Keratinocyte (primary cell): ENCODE data around the gene CDC20. TPM values are rescaled to one million over a fixed set of nuclear protein-coding genes. Genes with fewer than 3 reads are reported as not detected.

Experiments
- DNase-seq: peaks from one replicate; pipeline ENCODE4 v3.0.0-alpha.2; 2011; ENCODE audit warnings: low read depth, missing footprints, low spot score
- FAIRE-seq: peaks from 2 replicates; lab custom pipeline; 2011; peaks lifted over from hg19 to GRCh38; lab: Jason Lieb, UNC
- H2AFZ ChIP-seq: 2 replicates; pipeline ENCODE4 v1.6.0; 2012; ENCODE audit warnings: low read length, control low read depth, inconsistent platforms; ENCODE audit not compliant: control insufficient read depth
- H3K27ac ChIP-seq: 2 replicates; pipeline ENCODE4 v1.5.1; 2011; ENCODE audit warnings: low read length; ENCODE audit not compliant: control insufficient read depth, insufficient read depth
- H3K27me3 ChIP-seq: 3 replicates; pipeline ENCODE4 v1.6.0; 2011; ENCODE audit warnings: low read length; ENCODE audit not compliant: control insufficient read depth, insufficient read depth; ENCODE audit errors: extremely low read depth
- H3K36me3 ChIP-seq, 2 experiments: 2 replicates in 1 of 2; 3 replicates in 1 of 2; pipeline ENCODE4 v1.5.1; 2011; ENCODE audit warnings: low read length in 2 of 2, mild to moderate bottlenecking in 1 of 2; ENCODE audit not compliant: control insufficient read depth in 2 of 2, insufficient read depth in 2 of 2; ENCODE audit errors: extremely low read depth in 1 of 2
- H3K4me1 ChIP-seq: 3 replicates; pipeline ENCODE4 v1.5.1; 2011; ENCODE audit warnings: low read length; ENCODE audit not compliant: control insufficient read depth, insufficient read depth; ENCODE audit errors: extremely low read depth
- H3K4me2 ChIP-seq: 3 replicates; pipeline ENCODE4 v1.6.0; 2011; ENCODE audit warnings: low read depth, low read length; ENCODE audit not compliant: control insufficient read depth, insufficient read depth; ENCODE audit errors: extremely low read depth
- H3K4me3 ChIP-seq, 3 experiments: fragments of 200-600 bp in 1 of 3; sonication (generic) in 1 of 3; 2 replicates in 2 of 3; 3 replicates in 1 of 3; pipeline ENCODE4 v1.5.1; 2011 to 2016; ENCODE audit warnings: low read length in 3 of 3, mild to moderate bottlenecking in 3 of 3, control low read depth in 2 of 3, inconsistent platforms in 1 of 3, low read depth in 1 of 3, mixed read lengths in 1 of 3, mixed run types in 1 of 3, moderate library complexity in 1 of 3; ENCODE audit not compliant: control insufficient read depth in 2 of 3, insufficient read depth in 2 of 3; ENCODE audit errors: extremely low read depth in 1 of 3
- H3K79me2 ChIP-seq: 2 replicates; pipeline ENCODE4 v1.6.0; 2012; ENCODE audit warnings: low read length; ENCODE audit not compliant: control insufficient read depth, insufficient read depth
- H3K9ac ChIP-seq: 3 replicates; pipeline ENCODE4 v1.6.0; 2011; ENCODE audit warnings: low read length; ENCODE audit not compliant: control insufficient read depth, insufficient read depth; ENCODE audit errors: extremely low read depth
- H3K9me1 ChIP-seq: 3 replicates; pipeline ENCODE4 v1.6.0; 2011; ENCODE audit warnings: low read length; ENCODE audit not compliant: control insufficient read depth, insufficient read depth; ENCODE audit errors: extremely low read depth
- H3K9me3 ChIP-seq: 2 replicates; pipeline ENCODE4 v1.5.1; 2012; ENCODE audit warnings: low read depth, low read length; ENCODE audit not compliant: control insufficient read depth
- H4K20me1 ChIP-seq: 3 replicates; pipeline ENCODE4 v1.6.0; 2011; ENCODE audit warnings: low read length; ENCODE audit not compliant: control insufficient read depth, insufficient read depth; ENCODE audit errors: extremely low read depth
- EZH2 ChIP-seq: IDR thresholded peaks from one replicate; pipeline ENCODE4 v1.6.1; 2012; ENCODE audit warnings: inconsistent platforms, mild to moderate bottlenecking, low read length, moderate library complexity
- dilution Hi-C: fragments of 300-500 bp; cut with MboI; formaldehyde crosslinking; loops from one replicate; pipeline ENCODE4 v1.7.0; 2020; ENCODE audit warnings: low sequenced_read_pairs; ENCODE audit not compliant: extremely low pct_ligation_motif_present
- polyA plus RNA-seq, 5 experiments: library from polyadenylated mRNA; depleted of rRNA in 3 of 5; stranded (reverse) in 3 of 5; stranded (forward) in 1 of 5; unstranded in 1 of 5; fragments of >200 nt; gene quantifications; 1 replicate in 1 of 5; 2 replicates in 3 of 5; 3 replicates in 1 of 5; pipeline versions ENCODE4 v1.2.1 to v1.2.3, GENCODE V29; 2011 to 2012; ENCODE audit warnings: missing spikeins in 2 of 5, low read depth in 1 of 5, low replicate concordance in 1 of 5
- TF ChIP-seq, protein P1 (sequence below), 3 experiments: IDR thresholded peaks in 1 of 3; conservative IDR thresholded peaks in 1 of 3; optimal IDR thresholded peaks in 1 of 3; 2 replicates in 2 of 3; 3 replicates in 1 of 3; pipeline versions ENCODE3 to v1.5.1; 2011; ENCODE audit warnings: low read length in 3 of 3, mild to moderate bottlenecking in 3 of 3, moderate library complexity in 2 of 3, control low read depth in 1 of 3, inconsistent platforms in 1 of 3; ENCODE audit not compliant: insufficient read depth in 2 of 3; ENCODE audit errors: extremely low read depth in 1 of 3

CDC20 gene
- polyA plus RNA-seq, 1 donor (not counting 4 experiments of a cell fraction or from before 2014, with no cell fraction given): 84.2 TPM

DNA sequence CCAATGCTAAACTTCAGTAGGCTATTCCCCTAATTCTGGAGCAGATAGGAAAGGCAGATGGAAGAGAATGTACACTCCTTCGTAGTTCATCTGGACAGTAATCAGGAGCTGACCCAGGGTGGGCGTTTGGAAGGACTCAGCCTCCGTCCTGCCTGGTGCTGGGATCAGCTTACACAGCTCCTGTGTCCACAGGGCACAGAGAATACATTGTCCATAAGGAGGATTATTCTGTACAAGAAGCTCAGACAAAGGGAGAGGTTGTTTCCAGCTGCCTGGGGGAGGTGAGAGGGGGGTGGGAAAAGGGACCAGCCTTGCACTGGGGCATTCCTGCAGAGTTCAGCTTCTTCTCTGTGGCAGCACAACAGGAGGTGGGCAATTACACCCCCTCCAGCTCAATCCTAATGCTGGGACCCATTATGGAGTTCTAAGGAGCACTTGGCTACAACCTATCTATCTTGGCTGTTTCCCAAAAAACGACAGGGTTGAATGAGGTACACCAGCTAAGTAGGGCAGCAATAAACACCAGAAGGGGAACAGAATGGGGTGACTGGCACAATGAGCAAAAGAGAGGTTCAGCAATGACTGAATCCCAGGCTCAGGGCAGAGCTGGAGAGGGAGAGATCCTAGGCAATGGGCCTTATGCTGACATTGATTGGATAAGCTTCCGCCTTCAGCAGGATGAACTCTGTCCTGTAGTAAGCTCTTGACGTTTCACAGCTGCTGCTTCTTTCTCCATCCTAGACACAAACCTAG is 23.4 kb downstream of the CDC20 start:
- H3K27ac ChIP-seq: no peak overlapping the region
- no peaks in the 10 kb centered on the region for H3K27me3 ChIP-seq
- H3K9me1 ChIP-seq: no peaks in the 10 kb centered on the region
- H4K20me1 ChIP-seq: no peaks in the 10 kb centered on the region
- no peaks in the 10 kb centered on the region for H3K4me1 ChIP-seq
- TF ChIP-seq, protein P1, sequence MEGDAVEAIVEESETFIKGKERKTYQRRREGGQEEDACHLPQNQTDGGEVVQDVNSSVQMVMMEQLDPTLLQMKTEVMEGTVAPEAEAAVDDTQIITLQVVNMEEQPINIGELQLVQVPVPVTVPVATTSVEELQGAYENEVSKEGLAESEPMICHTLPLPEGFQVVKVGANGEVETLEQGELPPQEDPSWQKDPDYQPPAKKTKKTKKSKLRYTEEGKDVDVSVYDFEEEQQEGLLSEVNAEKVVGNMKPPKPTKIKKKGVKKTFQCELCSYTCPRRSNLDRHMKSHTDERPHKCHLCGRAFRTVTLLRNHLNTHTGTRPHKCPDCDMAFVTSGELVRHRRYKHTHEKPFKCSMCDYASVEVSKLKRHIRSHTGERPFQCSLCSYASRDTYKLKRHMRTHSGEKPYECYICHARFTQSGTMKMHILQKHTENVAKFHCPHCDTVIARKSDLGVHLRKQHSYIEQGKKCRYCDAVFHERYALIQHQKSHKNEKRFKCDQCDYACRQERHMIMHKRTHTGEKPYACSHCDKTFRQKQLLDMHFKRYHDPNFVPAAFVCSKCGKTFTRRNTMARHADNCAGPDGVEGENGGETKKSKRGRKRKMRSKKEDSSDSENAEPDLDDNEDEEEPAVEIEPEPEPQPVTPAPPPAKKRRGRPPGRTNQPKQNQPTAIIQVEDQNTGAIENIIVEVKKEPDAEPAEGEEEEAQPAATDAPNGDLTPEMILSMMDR (optimal IDR thresholded peaks at IDR 0.05 in 1 of 3, IDR thresholded peaks at IDR 0.05 in 1 of 3, conservative IDR thresholded peaks at IDR 0.05 in 1 of 3; ENCODE audit: extremely low read depth in 1 of 3, insufficient read depth in 2 of 3, low read length in 3 of 3): no peak
- no peak for TF ChIP-seq EZH2
- H3K4me2 ChIP-seq: no peak overlapping the region
- no peak overlapping the region for H3K9ac ChIP-seq
- FAIRE-seq: no peak
- peaks cover 41 to 46% of the 10 kb centered on the region in 2 experiments for H3K36me3 ChIP-seq
- no peaks in the 10 kb centered on the region for H3K9me3 ChIP-seq
- dilution Hi-C loops: no loop called here
- no peak overlapping the region for H3K4me3 ChIP-seq
- DNase-seq: no peak
- no peaks in the 10 kb centered on the region for H3K79me2 ChIP-seq
- H2AFZ ChIP-seq: no peak overlapping the region

DNA sequence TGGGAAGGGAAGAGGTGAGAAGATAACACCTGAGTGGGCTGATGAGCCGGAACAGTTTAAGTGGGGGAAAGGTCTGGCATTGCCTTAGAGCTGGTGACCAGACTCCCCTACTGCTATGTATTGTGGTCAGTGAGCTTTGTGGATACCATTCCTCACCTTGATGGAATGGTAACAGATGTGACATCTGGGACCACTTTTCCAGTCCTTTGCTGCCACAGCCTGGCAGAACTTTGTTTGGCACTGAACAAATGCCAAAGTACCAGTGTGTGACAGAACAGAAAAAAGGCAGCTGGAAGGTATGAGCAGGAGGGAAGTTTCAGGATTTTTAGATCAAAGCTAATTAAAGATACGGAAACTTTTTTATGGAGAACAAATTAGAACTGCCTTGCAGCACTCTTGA is 24.7 kb downstream of the CDC20 start:
- H3K4me2 ChIP-seq: no peak overlapping the region
- FAIRE-seq (no peak), DNase-seq (no peak)
- no peaks in the 10 kb centered on the region for H3K9me1 ChIP-seq
- no peak overlapping the region for H3K27ac ChIP-seq
- H3K36me3 ChIP-seq: peaks cover 41 to 49% of the 10 kb centered on the region in 2 experiments
- H3K4me3 ChIP-seq: no peak overlapping the region
- no peak for TF ChIP-seq EZH2
- TF ChIP-seq, protein P1 (optimal IDR thresholded peaks at IDR 0.05 in 1 of 3, IDR thresholded peaks at IDR 0.05 in 1 of 3, conservative IDR thresholded peaks at IDR 0.05 in 1 of 3; ENCODE audit: extremely low read depth in 1 of 3, insufficient read depth in 2 of 3, low read length in 3 of 3): peak in 1 of 3 experiments; percentile 48
- H3K9me3 ChIP-seq: no peaks in the 10 kb centered on the region
- H4K20me1 ChIP-seq: no peaks in the 10 kb centered on the region
- H3K27me3 ChIP-seq: no peaks in the 10 kb centered on the region
- peaks cover 3% of the 10 kb centered on the region for H3K4me1 ChIP-seq
- dilution Hi-C loops: no loop called here
- peaks cover 10% of the 10 kb centered on the region for H3K79me2 ChIP-seq
- no peak overlapping the region for H3K9ac ChIP-seq
- no peak overlapping the region for H2AFZ ChIP-seq
